ENCODE results near the gene ANKLE2. TPM values are rescaled to one million over a fixed set of nuclear protein-coding genes. Genes with fewer than 3 reads are reported as not detected.
A peak's percentile ranks its signal among the peaks of the same experiment; 100 is the strongest.

Gene ANKLE2
- total RNA-seq, 1 experiment from 2014 or later = 80.3 TPM

GRCh38 chr12:132708150-132708549 is 53.5 kb downstream of the ANKLE2 start:
- H2BK12ac ChIP-seq (ENCODE audit: insufficient read length, low read depth, low read length) = no peak overlapping the region
- H4K20me1 ChIP-seq (ENCODE audit: control insufficient read depth, insufficient read depth, insufficient read length) = no peaks in the 10 kb centered on the region
- peaks cover 10% of the 10 kb centered on the region for H3K23me2 ChIP-seq (ENCODE audit: insufficient read length, low read depth, low read length, poor library complexity, severe bottlenecking)
- Mint-ChIP-seq H3K36me3 (ENCODE audit: insufficient read depth in 1 of 3, low read depth in 3 of 3) (peaks cover 1 to 34% (median 26%) of the 10 kb centered on the region in 3 experiments; a peak in 5 of 7 replicates), H3K4me3 (no peak overlapping the region; a peak in 1 of 5 replicates), H3K9me3 (peaks cover 0 to 12% of the 10 kb centered on the region in 2 experiments; a peak in 2 of 5 replicates), H3K27me3 (ENCODE audit: low read depth) (no peaks in the 10 kb centered on the region), H3K4me1 (peaks cover 9 to 20% of the 10 kb centered on the region in 2 experiments), H3K27ac (peak overlapping the region in 2 of 3 experiments; percentile 65 to 76; a peak in 3 of 7 replicates)
- H3K4me2 ChIP-seq (ENCODE audit: insufficient read depth, insufficient read length, low read length) = no peak overlapping the region
- H3K79me2 ChIP-seq (ENCODE audit: insufficient read depth, low read length) = peaks cover 10% of the 10 kb centered on the region; the same call in 1 of the 2 replicates
- H3K23ac ChIP-seq (ENCODE audit: insufficient read length, low read depth, low read length) = no peak overlapping the region
- no peak overlapping the region for H3K18ac ChIP-seq (ENCODE audit: insufficient read length, low read depth, low read length)
- no CpG with 5 or more reads among the region's 2 CpGs for WGBS (ENCODE audit: extremely low coverage, insufficient read length, low lambda C conversion rate)
- no peak overlapping the region for H2BK20ac ChIP-seq (ENCODE audit: low read depth, low read length, poor library complexity, severe bottlenecking)
- H4K91ac ChIP-seq (ENCODE audit: insufficient read length, low read depth, low read length) = no peak overlapping the region
- peaks cover 4% of the 10 kb centered on the region for H3K9me3 ChIP-seq (ENCODE audit: control insufficient read depth, low read depth, low read length)
- H4K8ac ChIP-seq (replicated peaks; ENCODE audit: insufficient read length, low read depth, low read length) = no peak overlapping the region
- TF ChIP-seq CTCF (conservative IDR thresholded peaks at IDR 0.05) = no peak
- H2BK5ac ChIP-seq (ENCODE audit: insufficient read length, low read length) = no peak overlapping the region
- H3K14ac ChIP-seq (ENCODE audit: insufficient read depth, low read length) = no peak overlapping the region
- H3K79me1 ChIP-seq (ENCODE audit: insufficient read depth, low read depth, low read length, poor library complexity, severe bottlenecking) = peaks cover 1% of the 10 kb centered on the region
- no peak overlapping the region for H2BK15ac ChIP-seq (ENCODE audit: low read depth, low read length)
- H2AFZ ChIP-seq (ENCODE audit: low read length) = no peak overlapping the region
- peaks cover 3% of the 10 kb centered on the region; the same call in 1 of the 2 replicates for H3K27me3 ChIP-seq (ENCODE audit: insufficient read depth, low read length)
- DNase-seq = no peak
- no peak overlapping the region for H3K27ac ChIP-seq (ENCODE audit: insufficient read length, low read depth, low read length)
- no peak overlapping the region for H3K9ac ChIP-seq (ENCODE audit: extremely low read depth, insufficient read length, low read length)
- no peaks in the 10 kb centered on the region for H3K4me1 ChIP-seq (ENCODE audit: insufficient read depth, low read length)
- no peak overlapping the region for H2AK5ac ChIP-seq (ENCODE audit: insufficient read length, low read length)
- H3K4ac ChIP-seq (ENCODE audit: low read depth, low read length) = no peak overlapping the region
- no peak overlapping the region for H4K5ac ChIP-seq (ENCODE audit: insufficient read length, low read depth, low read length)
- no peak overlapping the region for H3K56ac ChIP-seq (ENCODE audit: insufficient read length, low read depth, low read length)
- H3T11ph ChIP-seq (ENCODE audit: low read length) = no peak overlapping the region
- no peak overlapping the region for H2BK120ac ChIP-seq (ENCODE audit: low read depth, low read length, poor library complexity, severe bottlenecking)
